IPS-18a (cell line): ENCODE data around the gene SH3RF1.

Experiments
- H3K27ac ChIP-seq: one replicate; pipeline ENCODE4 v1.5.1; 2013; ENCODE audit warnings: low read length
- H3K27me3 ChIP-seq: one replicate; pipeline ENCODE4 v1.6.1; 2013; ENCODE audit warnings: mild to moderate bottlenecking, low read length; ENCODE audit not compliant: control insufficient read depth, insufficient read depth
- H3K36me3 ChIP-seq: one replicate; pipeline ENCODE4 v1.6.1; 2013; ENCODE audit warnings: low read depth, low read length; ENCODE audit not compliant: control insufficient read depth
- H3K4me1 ChIP-seq: one replicate; pipeline ENCODE4 v1.6.1; 2013; ENCODE audit warnings: low read depth, low read length; ENCODE audit not compliant: control insufficient read depth
- H3K4me3 ChIP-seq: one replicate; pipeline ENCODE4 v1.5.1; 2013; ENCODE audit warnings: low read length
- H3K9ac ChIP-seq: one replicate; pipeline ENCODE4 v1.6.1; 2013; ENCODE audit warnings: mild to moderate bottlenecking, low read length, moderate library complexity
- H3K9me3 ChIP-seq: one replicate; pipeline ENCODE4 v1.6.1; 2013; ENCODE audit warnings: low read depth, low read length; ENCODE audit not compliant: control insufficient read depth

The SH3RF1 gene

DNA sequence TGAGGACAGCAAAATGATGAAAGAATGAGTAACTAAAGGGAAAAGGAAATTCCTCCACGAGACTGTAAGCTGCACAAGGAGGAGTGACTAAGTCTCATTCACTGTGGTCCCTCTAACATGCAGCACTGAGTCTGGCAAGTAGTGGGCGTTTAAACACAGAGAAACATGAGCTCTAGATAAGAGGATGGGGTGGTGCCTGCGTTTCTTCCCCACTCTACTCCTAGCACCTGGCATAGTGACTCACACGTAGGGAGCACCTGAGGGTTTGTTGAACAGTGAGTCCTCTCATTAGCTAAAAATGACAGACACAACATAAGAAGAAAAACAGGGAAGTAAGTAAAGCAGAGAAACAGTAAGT is 154.9 kb downstream of the SH3RF1 start:
- Histone ChIP-seq H3K27ac (no peak overlapping the region), H3K36me3 (peaks cover 8% of the 10 kb centered on the region), H3K9me3 (no peaks in the 10 kb centered on the region), H3K9ac (no peak overlapping the region), H3K4me1 (peaks cover 17% of the 10 kb centered on the region), H3K27me3 (no peaks in the 10 kb centered on the region), H3K4me3 (no peak overlapping the region)

DNA sequence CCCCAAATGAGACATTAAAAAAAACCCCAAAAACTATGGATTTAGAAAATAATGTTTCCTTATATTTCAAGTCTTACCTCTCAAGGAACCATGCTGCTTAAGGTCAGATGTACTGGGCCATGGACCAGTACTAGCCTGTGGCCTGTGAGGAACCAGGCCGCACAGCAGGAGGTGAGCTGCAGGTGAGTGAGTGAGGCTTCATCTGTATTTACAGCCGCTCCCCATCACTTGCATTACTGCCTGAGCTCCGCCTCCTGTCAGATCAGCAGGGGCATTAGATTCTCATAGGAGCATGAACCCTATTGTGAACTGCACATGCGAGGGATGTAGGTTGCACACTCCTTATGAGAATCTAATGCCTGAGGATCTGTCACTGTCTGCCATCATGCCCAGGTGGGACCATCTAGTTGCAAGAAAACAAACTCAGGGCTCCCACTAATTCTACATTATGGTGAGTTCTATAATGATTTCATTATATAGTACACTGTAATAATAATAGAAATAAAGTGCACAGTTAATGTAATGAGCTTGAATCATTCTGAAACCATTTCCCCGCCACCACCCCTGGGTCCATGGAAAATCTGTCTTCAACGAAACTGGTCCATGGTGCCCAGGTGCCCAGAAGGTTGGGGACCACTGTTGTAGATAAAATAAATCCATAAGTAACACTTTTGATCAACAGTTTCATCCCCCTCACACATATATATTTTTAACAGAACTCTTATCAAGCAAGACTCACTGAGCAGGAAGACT is 155.4 kb downstream of the SH3RF1 start:
- no peaks in the 10 kb centered on the region for H3K27me3 ChIP-seq
- peaks cover 14% of the 10 kb centered on the region for H3K4me1 ChIP-seq
- no peak overlapping the region for H3K4me3 ChIP-seq
- no peaks in the 10 kb centered on the region for H3K9me3 ChIP-seq
- H3K36me3 ChIP-seq, result peaks cover 8% of the 10 kb centered on the region
- no peak overlapping the region for H3K27ac ChIP-seq
- H3K9ac ChIP-seq, result no peak overlapping the region

GRCh38 chr4:169114341-169114974 is 156.3 kb downstream of the SH3RF1 start:
- peaks cover 8% of the 10 kb centered on the region for H3K36me3 ChIP-seq
- H3K9ac ChIP-seq, result no peak overlapping the region
- H3K27me3 ChIP-seq, result no peaks in the 10 kb centered on the region
- H3K9me3 ChIP-seq, result no peaks in the 10 kb centered on the region
- peaks cover 14% of the 10 kb centered on the region for H3K4me1 ChIP-seq
- no peak overlapping the region for H3K4me3 ChIP-seq
- no peak overlapping the region for H3K27ac ChIP-seq

DNA sequence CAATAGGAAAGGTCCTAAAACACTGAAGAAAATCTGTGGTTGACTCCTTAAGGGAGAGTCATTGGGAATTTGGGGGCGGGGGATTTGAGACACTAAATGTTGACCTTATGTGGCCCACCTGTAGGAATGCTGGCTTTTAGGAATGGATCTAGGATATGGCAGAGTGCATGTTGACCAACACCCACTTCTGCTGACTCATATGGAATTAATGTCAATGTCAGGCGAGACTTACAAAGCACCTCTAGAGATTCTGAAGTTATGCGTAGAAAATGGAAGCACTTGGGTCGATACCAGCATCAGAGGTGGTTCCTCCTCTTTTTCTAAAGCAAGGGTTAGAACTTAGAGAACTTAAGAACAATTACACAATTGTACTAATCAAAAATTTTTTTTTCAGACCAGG is 160.1 kb downstream of the SH3RF1 start:
- H3K27ac ChIP-seq, result no peak overlapping the region
- H3K9me3 ChIP-seq, result no peaks in the 10 kb centered on the region
- no peak overlapping the region for H3K9ac ChIP-seq
- no peaks in the 10 kb centered on the region for H3K27me3 ChIP-seq
- H3K4me1 ChIP-seq, result peaks cover 14% of the 10 kb centered on the region
- peaks cover 2% of the 10 kb centered on the region for H3K36me3 ChIP-seq
- no peak overlapping the region for H3K4me3 ChIP-seq

GRCh38 chr4:169109035-169109675 is 161.6 kb downstream of the SH3RF1 start:
- Histone ChIP-seq H3K9me3 (no peaks in the 10 kb centered on the region), H3K27me3 (no peaks in the 10 kb centered on the region), H3K4me3 (no peak overlapping the region), H3K27ac (no peak overlapping the region), H3K36me3 (peaks cover 2% of the 10 kb centered on the region), H3K4me1 (peaks cover 16% of the 10 kb centered on the region), H3K9ac (no peak overlapping the region)

- H3K36me3 ChIP-seq, result peaks cover 2% of the 10 kb centered on the region
- no peak overlapping the region for H3K27ac ChIP-seq
Measured at GRCh38 chr4:169108303-169108702, 162.5 kb downstream of the SH3RF1 start.

DNA sequence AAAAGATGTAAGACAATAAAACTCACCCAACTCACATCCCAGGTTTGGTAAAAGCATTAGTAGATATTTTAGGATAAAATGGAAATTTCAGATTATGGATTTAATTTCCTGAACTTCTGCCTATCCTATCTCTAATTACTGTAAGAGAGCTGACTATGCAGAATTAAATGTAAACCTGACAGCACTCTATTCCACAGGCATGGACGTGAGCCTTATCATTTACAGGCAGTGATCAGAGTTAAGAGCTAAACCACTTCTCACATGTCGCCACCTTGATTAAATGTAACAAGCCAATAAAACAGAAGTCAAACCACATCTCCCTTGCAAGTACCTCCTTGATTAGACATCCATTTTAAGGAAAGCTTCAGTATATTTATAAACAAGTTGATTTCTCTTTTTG is 163.2 kb downstream of the SH3RF1 start:
- peaks cover 20% of the 10 kb centered on the region for H3K4me1 ChIP-seq
- H3K36me3 ChIP-seq, result peaks cover 2% of the 10 kb centered on the region
- H3K27me3 ChIP-seq, result no peaks in the 10 kb centered on the region
- no peak overlapping the region for H3K9ac ChIP-seq
- no peak overlapping the region for H3K27ac ChIP-seq
- no peak overlapping the region for H3K4me3 ChIP-seq
- H3K9me3 ChIP-seq, result no peaks in the 10 kb centered on the region

More at GRCh38 chr4:169108303-169108702, 162.5 kb downstream of the SH3RF1 start:
- Histone ChIP-seq H3K9me3 (no peaks in the 10 kb centered on the region), H3K4me1 (peaks cover 23% of the 10 kb centered on the region), H3K27me3 (no peaks in the 10 kb centered on the region), H3K4me3 (no peak overlapping the region), H3K9ac (no peak overlapping the region)

- Histone ChIP-seq H3K9me3 (no peaks in the 10 kb centered on the region), H3K36me3 (peaks cover 2% of the 10 kb centered on the region), H3K4me3 (no peak overlapping the region), H3K27ac (no peak overlapping the region), H3K4me1 (peaks cover 13% of the 10 kb centered on the region), H3K9ac (no peak overlapping the region), H3K27me3 (no peaks in the 10 kb centered on the region)
Measured at GRCh38 chr4:169106696-169107229, 164.0 kb downstream of the SH3RF1 start.

DNA sequence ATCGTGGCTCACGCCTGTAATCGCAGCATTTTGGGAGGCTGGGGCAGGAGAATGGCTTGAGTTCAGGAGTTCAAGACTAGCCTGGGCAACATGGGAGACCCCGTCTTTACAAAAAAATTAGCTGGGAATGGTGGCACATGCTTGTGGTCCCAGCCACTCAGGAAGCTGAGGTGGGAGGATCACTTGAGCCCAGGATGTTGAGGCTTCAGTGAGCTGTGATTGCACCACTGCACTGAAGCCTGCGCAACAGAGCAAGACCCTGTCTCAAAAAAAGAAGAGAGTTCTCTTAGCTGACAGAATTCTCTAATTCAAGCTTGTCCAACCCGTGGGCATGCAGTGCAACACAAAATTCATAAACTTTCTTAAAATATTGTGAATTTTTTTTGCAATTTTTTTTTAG is 165.1 kb downstream of the SH3RF1 start:
- peaks cover 11% of the 10 kb centered on the region for H3K4me1 ChIP-seq
- H3K36me3 ChIP-seq, result peaks cover 2% of the 10 kb centered on the region
- no peak overlapping the region for H3K9ac ChIP-seq
- no peak overlapping the region for H3K27ac ChIP-seq
- H3K9me3 ChIP-seq, result no peaks in the 10 kb centered on the region
- H3K4me3 ChIP-seq, result no peak overlapping the region
- H3K27me3 ChIP-seq, result no peaks in the 10 kb centered on the region

DNA sequence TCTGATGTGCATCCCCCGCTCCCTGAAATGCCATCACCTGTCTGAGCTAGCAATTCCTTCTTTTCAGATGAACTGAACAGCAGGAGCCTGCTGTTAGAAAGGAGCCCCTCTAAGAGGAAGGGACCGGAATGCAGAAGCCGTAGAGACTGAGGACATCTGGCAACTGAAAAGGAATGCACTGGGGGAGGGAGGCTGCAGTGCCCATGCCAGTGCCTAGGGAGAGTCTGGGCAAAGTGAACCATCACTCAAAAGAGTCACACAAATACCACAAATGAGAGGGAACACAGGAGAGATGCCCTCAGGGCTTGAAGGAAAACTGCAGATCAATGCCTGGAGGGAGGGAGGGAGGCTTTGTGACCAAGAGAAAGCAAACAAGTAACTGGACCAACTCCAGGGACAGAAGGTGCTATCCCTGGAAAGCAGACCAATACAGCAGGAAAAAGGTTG is 166.8 kb downstream of the SH3RF1 start:
- H3K27ac ChIP-seq, result no peak overlapping the region
- H3K27me3 ChIP-seq, result no peaks in the 10 kb centered on the region
- H3K9ac ChIP-seq, result no peak overlapping the region
- peaks cover 2% of the 10 kb centered on the region for H3K36me3 ChIP-seq
- H3K9me3 ChIP-seq, result no peaks in the 10 kb centered on the region
- H3K4me3 ChIP-seq, result no peak overlapping the region
- H3K4me1 ChIP-seq, result peaks cover 11% of the 10 kb centered on the region

DNA sequence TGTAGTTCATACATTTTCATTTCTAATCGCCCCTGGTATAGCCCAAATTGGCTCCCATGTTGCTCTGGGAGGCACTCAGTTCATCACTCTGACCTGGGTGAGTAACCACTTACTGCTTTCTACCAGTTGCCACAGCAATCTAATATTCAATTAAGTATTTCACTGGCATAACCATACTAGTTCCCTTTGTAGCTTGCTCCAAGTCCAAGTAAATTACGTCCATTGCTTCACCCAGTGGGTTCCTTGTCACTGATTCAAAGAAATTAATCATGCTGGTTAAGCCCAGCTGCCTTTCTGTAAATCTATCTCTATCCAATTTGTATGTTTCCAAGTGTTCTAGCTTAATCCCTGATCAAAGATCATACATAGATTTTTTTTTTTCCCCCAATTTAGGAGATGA is 168.7 kb downstream of the SH3RF1 start:
- Histone ChIP-seq H3K36me3 (peaks cover 2% of the 10 kb centered on the region), H3K27me3 (no peaks in the 10 kb centered on the region), H3K9me3 (no peaks in the 10 kb centered on the region), H3K4me3 (no peak overlapping the region), H3K9ac (no peak overlapping the region), H3K27ac (no peak overlapping the region), H3K4me1 (peaks cover 11% of the 10 kb centered on the region)
